Measurements from ENCODE around the gene SRSF7. TPM values are rescaled to one million over a fixed set of nuclear protein-coding genes. Genes with fewer than 3 reads are reported as not detected.
"Not testable (repeated sequence)": the region's sequence is repeated elsewhere in the genome, so short reads cannot be mapped to it uniquely, and the experiment has no call there.

Gene SRSF7
- total RNA-seq, 1 donor from 2014 or later: 67.6 TPM

GRCh38 chr2:38722271-38723061 is 28.7 kb downstream of the SRSF7 start:
- Histone ChIP-seq H3K36me3 (ENCODE audit: control insufficient read depth, insufficient read depth, low read length) (no peaks in the 10 kb centered on the region), H3K4me3 (ENCODE audit: low read depth, low read length) (no peak overlapping the region), H3K27me3 (ENCODE audit: control insufficient read depth, insufficient read depth, low read length) (peaks cover 2% of the 10 kb centered on the region)
- no peak for DNase-seq (ENCODE audit: low read depth)
- TF ChIP-seq CTCF (IDR thresholded peaks at IDR 0.05; ENCODE audit: insufficient read depth, low read length, poor library complexity, severe bottlenecking): no peak

GRCh38 chr2:38720613-38721241 is 30.4 kb downstream of the SRSF7 start:
- peaks cover 2% of the 10 kb centered on the region for H3K27me3 ChIP-seq (ENCODE audit: control insufficient read depth, insufficient read depth, low read length)
- H3K36me3 ChIP-seq (ENCODE audit: control insufficient read depth, insufficient read depth, low read length): no peaks in the 10 kb centered on the region
- no peak overlapping the region for H3K4me3 ChIP-seq (ENCODE audit: low read depth, low read length)
- peak; percentile 99 for DNase-seq (ENCODE audit: low read depth)
- TF ChIP-seq CTCF (IDR thresholded peaks at IDR 0.05; ENCODE audit: insufficient read depth, low read length, poor library complexity, severe bottlenecking): no peak

- no peak for DNase-seq (ENCODE audit: low read depth)
- peaks cover 2% of the 10 kb centered on the region for H3K27me3 ChIP-seq (ENCODE audit: control insufficient read depth, insufficient read depth, low read length)
- no peaks in the 10 kb centered on the region for H3K36me3 ChIP-seq (ENCODE audit: control insufficient read depth, insufficient read depth, low read length)
- no peak for TF ChIP-seq CTCF (IDR thresholded peaks at IDR 0.05; ENCODE audit: insufficient read depth, low read length, poor library complexity, severe bottlenecking)
- H3K4me3 ChIP-seq (ENCODE audit: low read depth, low read length): no peak overlapping the region
These were observed 31.5 kb downstream of the SRSF7 start for GRCh38 chr2:38719706-38720105.

GRCh38 chr2:38718601-38719000 is 32.6 kb downstream of the SRSF7 start:
- no peaks in the 10 kb centered on the region for H3K36me3 ChIP-seq (ENCODE audit: control insufficient read depth, insufficient read depth, low read length)
- no peak overlapping the region for H3K4me3 ChIP-seq (ENCODE audit: low read depth, low read length)
- H3K27me3 ChIP-seq (ENCODE audit: control insufficient read depth, insufficient read depth, low read length): peaks cover 2% of the 10 kb centered on the region
- no peak for DNase-seq (ENCODE audit: low read depth)
- TF ChIP-seq CTCF (IDR thresholded peaks at IDR 0.05; ENCODE audit: insufficient read depth, low read length, poor library complexity, severe bottlenecking): no peak

GRCh38 chr2:38716185-38716584 is 35.0 kb downstream of the SRSF7 start:
- TF ChIP-seq CTCF (IDR thresholded peaks at IDR 0.05; ENCODE audit: insufficient read depth, low read length, poor library complexity, severe bottlenecking): no peak
- Histone ChIP-seq H3K4me3 (ENCODE audit: low read depth, low read length) (no peak overlapping the region), H3K36me3 (ENCODE audit: control insufficient read depth, insufficient read depth, low read length) (no peaks in the 10 kb centered on the region), H3K27me3 (ENCODE audit: control insufficient read depth, insufficient read depth, low read length) (peaks cover 3% of the 10 kb centered on the region)
- no peak for DNase-seq (ENCODE audit: low read depth)

GRCh38 chr2:38714941-38715340 is 36.2 kb downstream of the SRSF7 start:
- not testable (repeated sequence) for H3K27me3 ChIP-seq (ENCODE audit: control insufficient read depth, insufficient read depth, low read length); H3K4me3 ChIP-seq (ENCODE audit: low read depth, low read length); H3K36me3 ChIP-seq (ENCODE audit: control insufficient read depth, insufficient read depth, low read length); DNase-seq (ENCODE audit: low read depth)

Measured in kidney epithelial cell (primary cell).